GM19351 (cell line): ENCODE measurements around the gene NUP210L.

Experiments
- ATAC-seq: cut with Tn5 transposase; IDR thresholded peaks from one replicate; pipeline ENCODE4 v1.9.1; 2021; ENCODE audit warnings: mild to moderate bottlenecking, moderate library complexity; ENCODE audit not compliant: unreplicated experiment

NUP210L gene

DNA sequence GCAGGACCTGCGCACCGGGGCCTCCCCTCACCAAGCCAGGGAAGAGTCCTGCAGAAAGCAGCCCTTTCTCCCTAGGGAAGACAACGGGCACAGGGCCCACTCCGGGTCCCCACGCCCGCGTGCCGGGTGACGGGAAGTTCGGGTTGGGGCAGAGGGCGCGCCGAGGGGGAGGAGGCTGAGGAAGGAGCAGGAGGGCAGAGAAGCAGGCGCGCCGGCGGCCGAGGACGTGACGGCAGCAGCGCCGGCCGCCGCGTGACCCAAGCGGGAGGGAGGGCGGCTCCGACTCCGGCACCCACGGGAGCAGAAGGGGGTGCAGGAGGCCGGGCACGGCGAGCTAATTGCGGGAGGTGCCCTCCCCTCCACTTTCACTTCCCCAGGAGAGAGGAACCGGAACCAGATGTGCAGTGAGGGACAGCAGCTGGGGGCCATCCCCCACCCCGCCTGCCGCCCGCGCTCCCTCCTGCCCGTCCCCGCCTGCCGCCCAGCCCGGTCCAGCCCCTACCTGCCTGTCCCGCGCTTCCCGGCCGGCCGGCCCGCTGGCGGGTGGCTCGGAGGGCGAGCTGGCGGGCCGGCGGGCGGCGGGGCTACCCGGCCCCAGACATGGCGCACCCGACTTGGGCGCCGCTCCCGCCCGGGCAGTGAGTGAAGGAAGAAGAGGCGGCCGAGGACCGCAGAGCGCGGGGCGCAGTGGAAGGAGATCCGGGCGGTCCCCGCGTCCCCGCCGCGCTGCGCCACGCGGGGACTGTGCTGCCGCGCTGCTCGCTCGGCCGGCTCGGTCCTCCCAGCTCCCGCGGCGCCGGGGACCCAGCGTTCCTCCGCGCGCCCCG lies 208.9 kb downstream of the NUP210L start:
- peak; percentile 68 for ATAC-seq

GRCh38 chr1:153945131-153945794 lies 209.6 kb downstream of the NUP210L start:
- ATAC-seq: no peak

GRCh38 chr1:153944827-153945117 lies 210.1 kb downstream of the NUP210L start:
- no peak for ATAC-seq

DNA sequence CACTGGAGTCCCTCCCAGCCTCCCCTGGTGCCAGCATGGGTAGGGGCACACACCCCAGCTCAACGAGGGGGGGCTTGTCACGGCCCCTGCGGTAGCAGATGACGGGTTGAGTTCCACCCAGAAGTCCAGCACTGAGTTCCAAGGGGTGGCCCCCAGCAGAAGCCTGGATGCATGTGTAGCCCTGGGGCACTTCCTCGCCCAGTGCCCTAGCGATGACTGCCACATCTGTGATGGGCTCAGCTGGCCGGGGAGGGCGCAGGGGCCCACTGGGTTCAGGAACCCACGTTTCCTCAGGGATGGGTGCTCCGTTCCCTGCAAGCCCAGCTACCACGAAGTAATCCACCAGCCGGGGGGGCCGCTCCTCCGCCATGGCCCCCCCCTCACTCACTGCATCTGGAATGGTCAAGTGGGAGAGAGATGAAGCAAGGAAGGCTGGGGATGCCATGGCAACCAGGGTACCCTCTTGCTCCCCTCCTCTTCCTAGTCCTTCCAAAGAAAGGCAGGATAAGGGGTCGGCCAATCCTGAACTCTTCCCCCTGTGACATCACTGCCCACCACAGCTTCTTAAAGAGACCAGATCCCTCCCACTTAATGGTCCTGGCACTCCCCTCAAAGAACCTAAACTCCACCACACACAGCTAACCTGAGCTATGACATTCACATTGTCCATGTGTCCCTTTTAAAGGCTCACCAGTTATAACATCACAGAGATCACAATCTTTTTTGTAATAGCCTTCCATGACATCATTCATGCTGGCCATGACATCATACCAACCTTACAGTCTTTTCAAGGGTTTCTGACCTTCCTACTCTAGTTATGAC lies 210.7 kb downstream of the NUP210L start:
- no peak for ATAC-seq

GRCh38 chr1:153942766-153943549 lies 211.9 kb downstream of the NUP210L start:
- ATAC-seq: no peak
